H9 (cell line): Measurements from ENCODE around the gene VANGL2. TPM values are rescaled to one million over a fixed set of nuclear protein-coding genes. Genes with fewer than 3 reads are reported as not detected.

Source experiments
- DNase-seq: peaks from one replicate; pipeline ENCODE4 v3.0.0-alpha.2; 2017
- H2AFZ ChIP-seq: one replicate; pipeline ENCODE4 v1.6.1; 2013; ENCODE audit warnings: mild to moderate bottlenecking, low read length, control low read depth, moderate library complexity
- H2AK5ac ChIP-seq: 2 replicates; pipeline ENCODE4 v1.6.1; 2013; ENCODE audit warnings: low read length, control low read depth, mixed read lengths; ENCODE audit not compliant: insufficient read length
- H2BK120ac ChIP-seq: one replicate; pipeline ENCODE4 v1.6.1; 2013; ENCODE audit warnings: low read depth, mild to moderate bottlenecking, low read length, control low read depth, inconsistent platforms; ENCODE audit not compliant: poor library complexity, severe bottlenecking
- H2BK12ac ChIP-seq: 2 replicates; pipeline ENCODE4 v1.6.1; 2013; ENCODE audit warnings: low read length, control low read depth, mixed read lengths, low read depth; ENCODE audit not compliant: insufficient read length
- H2BK15ac ChIP-seq: 2 replicates; pipeline ENCODE4 v1.6.1; 2013; ENCODE audit warnings: low read depth, low read length, control low read depth
- H2BK20ac ChIP-seq: one replicate; pipeline ENCODE4 v1.6.1; 2013; ENCODE audit warnings: low read depth, mild to moderate bottlenecking, low read length, control low read depth, inconsistent platforms; ENCODE audit not compliant: poor library complexity, severe bottlenecking
- H2BK5ac ChIP-seq: 2 replicates; pipeline ENCODE4 v1.6.1; 2013; ENCODE audit warnings: low read length, control low read depth, mixed read lengths; ENCODE audit not compliant: insufficient read length
- H3K14ac ChIP-seq: 2 replicates; pipeline ENCODE4 v1.6.1; 2013; ENCODE audit warnings: low read length, control low read depth; ENCODE audit not compliant: insufficient read depth
- H3K18ac ChIP-seq: 2 replicates; pipeline ENCODE4 v1.6.1; 2013; ENCODE audit warnings: low read depth, mild to moderate bottlenecking, mixed read lengths, low read length, control low read depth; ENCODE audit not compliant: insufficient read length
- H3K23ac ChIP-seq: 2 replicates; pipeline ENCODE4 v1.6.1; 2013; ENCODE audit warnings: low read length, control low read depth, mixed read lengths, low read depth; ENCODE audit not compliant: insufficient read length
- H3K23me2 ChIP-seq: 2 replicates; pipeline ENCODE4 v1.6.1; 2013; ENCODE audit warnings: low read depth, mild to moderate bottlenecking, mixed read lengths, low read length, control low read depth; ENCODE audit not compliant: insufficient read length, poor library complexity, severe bottlenecking
- H3K27ac ChIP-seq: 2 replicates; pipeline ENCODE4 v1.5.1; 2013; ENCODE audit warnings: low read length, control low read depth, mixed read lengths, low read depth; ENCODE audit not compliant: insufficient read length
- H3K27me3 ChIP-seq: 2 replicates; pipeline ENCODE4 v1.6.1; 2013; ENCODE audit warnings: low read length, control low read depth, inconsistent platforms; ENCODE audit not compliant: insufficient read depth
- H3K4ac ChIP-seq: 2 replicates; pipeline ENCODE4 v1.6.1; 2013; ENCODE audit warnings: low read depth, mild to moderate bottlenecking, control low read depth, inconsistent platforms, low read length, moderate library complexity
- H3K4me1 ChIP-seq: 2 replicates; pipeline ENCODE4 v1.6.1; 2013; ENCODE audit warnings: low read length, control low read depth, inconsistent platforms; ENCODE audit not compliant: insufficient read depth
- H3K4me2 ChIP-seq: 2 replicates; pipeline ENCODE4 v1.6.1; 2013; ENCODE audit warnings: low read length, control low read depth, mixed read lengths; ENCODE audit not compliant: insufficient read length, insufficient read depth
- H3K56ac ChIP-seq: 2 replicates; pipeline ENCODE4 v1.6.1; 2013; ENCODE audit warnings: low read depth, mild to moderate bottlenecking, mixed read lengths, low read length, control low read depth; ENCODE audit not compliant: insufficient read length
- H3K79me1 ChIP-seq: 2 replicates; pipeline ENCODE4 v1.6.1; 2013; ENCODE audit warnings: low read depth, mild to moderate bottlenecking, moderate library complexity, low read length, control low read depth, inconsistent platforms; ENCODE audit not compliant: insufficient read depth, poor library complexity, severe bottlenecking
- H3K79me2 ChIP-seq: 2 replicates; pipeline ENCODE4 v1.6.1; 2013; ENCODE audit warnings: low read length, control low read depth, inconsistent platforms; ENCODE audit not compliant: insufficient read depth
- H3K9ac ChIP-seq: 2 replicates; pipeline ENCODE4 v1.6.1; 2013; ENCODE audit warnings: low read length, control low read depth, mixed read lengths; ENCODE audit not compliant: insufficient read length; ENCODE audit errors: extremely low read depth
- H3K9me3 ChIP-seq: one replicate; pipeline ENCODE4 v1.6.1; 2013; ENCODE audit warnings: low read depth, low read length, inconsistent platforms; ENCODE audit not compliant: control insufficient read depth
- H3T11ph ChIP-seq: one replicate; pipeline ENCODE4 v1.6.1; 2013; ENCODE audit warnings: mild to moderate bottlenecking, low read length, control low read depth, inconsistent platforms
- H4K20me1 ChIP-seq: one replicate; pipeline ENCODE4 v1.6.1; 2013; ENCODE audit not compliant: control insufficient read depth, insufficient read length, insufficient read depth
- H4K5ac ChIP-seq: 2 replicates; pipeline ENCODE4 v1.6.1; 2013; ENCODE audit warnings: low read depth, mild to moderate bottlenecking, mixed read lengths, low read length, control low read depth; ENCODE audit not compliant: insufficient read length
- H4K8ac ChIP-seq: replicated peaks from 2 replicates; pipeline ENCODE4 v1.6.1; 2013; ENCODE audit warnings: low read length, control low read depth, mixed read lengths, low read depth; ENCODE audit not compliant: insufficient read length
- H4K91ac ChIP-seq: 2 replicates; pipeline ENCODE4 v1.6.1; 2013; ENCODE audit warnings: low read depth, mild to moderate bottlenecking, moderate library complexity, mixed read lengths, low read length, control low read depth; ENCODE audit not compliant: insufficient read length
- H3K27ac Mint-ChIP-seq, 3 experiments: 2 replicates in 2 of 3; 3 replicates in 1 of 3; pipeline ENCODE4 v1.8.0; 2020 to 2021; ENCODE audit warnings: mixed read lengths in 3 of 3, mild to moderate bottlenecking in 1 of 3, moderate library complexity in 1 of 3
- H3K27me3 Mint-ChIP-seq: 2 replicates; pipeline ENCODE4 v1.8.0; 2021; ENCODE audit warnings: low read depth, mild to moderate bottlenecking, moderate library complexity, mixed read lengths
- H3K36me3 Mint-ChIP-seq, 3 experiments: 2 replicates in 2 of 3; 3 replicates in 1 of 3; pipeline ENCODE4 v1.8.0; 2020 to 2021; ENCODE audit warnings: low read depth in 3 of 3, mixed read lengths in 3 of 3; ENCODE audit not compliant: insufficient read depth in 1 of 3
- H3K4me1 Mint-ChIP-seq, 2 experiments: 2 replicates each; pipeline ENCODE4 v1.8.0; 2020; ENCODE audit warnings: mixed read lengths in 2 of 2
- H3K4me3 Mint-ChIP-seq, 2 experiments: 2 replicates in 1 of 2; 3 replicates in 1 of 2; pipeline ENCODE4 v1.8.0; 2020 to 2021; ENCODE audit warnings: mild to moderate bottlenecking in 2 of 2, mixed read lengths in 2 of 2, moderate library complexity in 1 of 2
- H3K9me3 Mint-ChIP-seq, 2 experiments: 2 replicates in 1 of 2; 3 replicates in 1 of 2; pipeline ENCODE4 v1.8.0; 2020; ENCODE audit warnings: mild to moderate bottlenecking in 2 of 2, mixed read lengths in 2 of 2, moderate library complexity in 1 of 2
- CTCF ChIP-seq: fragments of 200-600 bp; sonication (generic); conservative IDR thresholded peaks from 3 replicates; pipeline ENCODE4 v1.8.0; 2021; ENCODE audit warnings: antibody characterized with exemption, mild to moderate bottlenecking
- WGBS: extraction: QIAGEN DNeasy Blood & Tissue Kit; methylation state at CpG from one replicate; pipeline ENCODE4 v1.1.7; 2013; ENCODE audit warnings: missing lambda C conversion rate, low lambda C conversion rate, mixed read lengths; ENCODE audit not compliant: insufficient read length; ENCODE audit errors: extremely low coverage; 5-methylcytosine and 5-hydroxymethylcytosine counted together
- total RNA-seq: library from RNA; stranded (reverse); gene quantifications from 2 replicates; pipeline ENCODE4 v1.2.1, GENCODE V29; 2021

The VANGL2 gene
- total RNA-seq, 1 experiment from 2014 or later, result 58.5 TPM

GRCh38 chr1:160425847-160426246 is 25.5 kb downstream of the VANGL2 start:
- no CpG with 5 or more reads among the region's 5 CpGs for WGBS
- no peaks in the 10 kb centered on the region for H3K9me3 ChIP-seq
- Mint-ChIP-seq H3K27ac (no peak overlapping the region; a peak in 1 of 7 replicates), H3K9me3 (no peaks in the 10 kb centered on the region), H3K27me3 (no peaks in the 10 kb centered on the region), H3K4me3 (no peak overlapping the region), H3K4me1 (peaks cover 0 to 11% of the 10 kb centered on the region in 2 experiments; a peak in 3 of 4 replicates), H3K36me3 (peaks cover 26 to 67% (median 65%) of the 10 kb centered on the region in 3 experiments; a peak in 6 of 7 replicates)
- no peak for DNase-seq
- H3K27ac ChIP-seq, result no peak overlapping the region
- no peak overlapping the region for H3K9ac ChIP-seq
- no peak overlapping the region for H4K8ac ChIP-seq
- no peak overlapping the region for H4K5ac ChIP-seq
- no peak overlapping the region for H3K14ac ChIP-seq
- H2BK12ac ChIP-seq, result no peak overlapping the region
- H4K91ac ChIP-seq, result no peak overlapping the region
- no peak overlapping the region for H3K56ac ChIP-seq
- H3K23ac ChIP-seq, result no peak overlapping the region
- no peak overlapping the region for H2BK20ac ChIP-seq
- no peak overlapping the region for H2BK5ac ChIP-seq
- H3K23me2 ChIP-seq, result no peaks in the 10 kb centered on the region
- H3K79me1 ChIP-seq, result no peaks in the 10 kb centered on the region
- H3K27me3 ChIP-seq, result no peaks in the 10 kb centered on the region
- no peak for TF ChIP-seq CTCF
- no peaks in the 10 kb centered on the region for H3K79me2 ChIP-seq
- H3T11ph ChIP-seq, result no peak overlapping the region
- H2AFZ ChIP-seq, result no peak overlapping the region
- no peak overlapping the region for H2BK120ac ChIP-seq
- H3K4me2 ChIP-seq, result no peak overlapping the region
- no peaks in the 10 kb centered on the region for H3K4me1 ChIP-seq
- no peaks in the 10 kb centered on the region for H4K20me1 ChIP-seq
- no peak overlapping the region for H2AK5ac ChIP-seq
- no peak overlapping the region for H3K18ac ChIP-seq
- H2BK15ac ChIP-seq, result no peak overlapping the region
- H3K4ac ChIP-seq, result no peak overlapping the region
